ENCODE data around the gene USB1.

- TF ChIP-seq ZNF561 (tag by site-specific recombination; IDR thresholded peaks at IDR 0.05; ENCODE audit: borderline replicate concordance) (no peak), SETDB1 (IDR thresholded peaks at IDR 0.05; ENCODE audit: insufficient read length, low read length) (no peak), FEZF1 (tag by site-specific recombination; IDR thresholded peaks at IDR 0.05) (no peak), ZNF362 (tag by site-specific recombination; IDR thresholded peaks at IDR 0.05) (no peak), ZNF776 (tag by site-specific recombination; IDR thresholded peaks at IDR 0.05; ENCODE audit: borderline replicate concordance) (no peak), ZBTB20 (tag by site-specific recombination; IDR thresholded peaks at IDR 0.05) (no peak), HOXA7 (CRISPR knock-in tag; IDR thresholded peaks at IDR 0.05; ENCODE audit: borderline replicate concordance) (no peak), ZNF777 (tag by site-specific recombination; IDR thresholded peaks at IDR 0.05; ENCODE audit: borderline replicate concordance) (no peak)
- TF ChIP-seq, protein P1, sequence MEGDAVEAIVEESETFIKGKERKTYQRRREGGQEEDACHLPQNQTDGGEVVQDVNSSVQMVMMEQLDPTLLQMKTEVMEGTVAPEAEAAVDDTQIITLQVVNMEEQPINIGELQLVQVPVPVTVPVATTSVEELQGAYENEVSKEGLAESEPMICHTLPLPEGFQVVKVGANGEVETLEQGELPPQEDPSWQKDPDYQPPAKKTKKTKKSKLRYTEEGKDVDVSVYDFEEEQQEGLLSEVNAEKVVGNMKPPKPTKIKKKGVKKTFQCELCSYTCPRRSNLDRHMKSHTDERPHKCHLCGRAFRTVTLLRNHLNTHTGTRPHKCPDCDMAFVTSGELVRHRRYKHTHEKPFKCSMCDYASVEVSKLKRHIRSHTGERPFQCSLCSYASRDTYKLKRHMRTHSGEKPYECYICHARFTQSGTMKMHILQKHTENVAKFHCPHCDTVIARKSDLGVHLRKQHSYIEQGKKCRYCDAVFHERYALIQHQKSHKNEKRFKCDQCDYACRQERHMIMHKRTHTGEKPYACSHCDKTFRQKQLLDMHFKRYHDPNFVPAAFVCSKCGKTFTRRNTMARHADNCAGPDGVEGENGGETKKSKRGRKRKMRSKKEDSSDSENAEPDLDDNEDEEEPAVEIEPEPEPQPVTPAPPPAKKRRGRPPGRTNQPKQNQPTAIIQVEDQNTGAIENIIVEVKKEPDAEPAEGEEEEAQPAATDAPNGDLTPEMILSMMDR (tag by site-specific recombination; IDR thresholded peaks at IDR 0.05), result no peak
Observed at GRCh38 chr16:58010886-58011285, 9.7 kb downstream of the USB1 start.

Measured in HEK293 (cell line).